Astrocyte of the spinal cord (primary cell): ENCODE data around the gene SUSD2.
"Not testable (repeated sequence)": the region's sequence is repeated elsewhere in the genome, so short reads cannot be mapped to it uniquely, and the experiment has no call there.

ENCODE experiments used
- DNase-seq: peaks from one replicate; pipeline ENCODE4 v3.0.0; 2011; ENCODE audit warnings: low read depth, low spot score
- H3K4me3 ChIP-seq: 2 replicates; pipeline ENCODE4 v1.5.1; 2011; ENCODE audit warnings: low read depth, mild to moderate bottlenecking, low read length, moderate library complexity
- in situ Hi-C: cut with HindIII; loops from 2 replicates; pipeline ENCODE4 v1.10.0; 2017; ENCODE audit warnings: low sequenced_read_pairs
- TF ChIP-seq, protein P1 (sequence below): IDR thresholded peaks from 2 replicates; pipeline ENCODE4 v1.5.1; 2012; ENCODE audit warnings: low read depth, mild to moderate bottlenecking, low read length, inconsistent platforms

SUSD2 gene

DNA sequence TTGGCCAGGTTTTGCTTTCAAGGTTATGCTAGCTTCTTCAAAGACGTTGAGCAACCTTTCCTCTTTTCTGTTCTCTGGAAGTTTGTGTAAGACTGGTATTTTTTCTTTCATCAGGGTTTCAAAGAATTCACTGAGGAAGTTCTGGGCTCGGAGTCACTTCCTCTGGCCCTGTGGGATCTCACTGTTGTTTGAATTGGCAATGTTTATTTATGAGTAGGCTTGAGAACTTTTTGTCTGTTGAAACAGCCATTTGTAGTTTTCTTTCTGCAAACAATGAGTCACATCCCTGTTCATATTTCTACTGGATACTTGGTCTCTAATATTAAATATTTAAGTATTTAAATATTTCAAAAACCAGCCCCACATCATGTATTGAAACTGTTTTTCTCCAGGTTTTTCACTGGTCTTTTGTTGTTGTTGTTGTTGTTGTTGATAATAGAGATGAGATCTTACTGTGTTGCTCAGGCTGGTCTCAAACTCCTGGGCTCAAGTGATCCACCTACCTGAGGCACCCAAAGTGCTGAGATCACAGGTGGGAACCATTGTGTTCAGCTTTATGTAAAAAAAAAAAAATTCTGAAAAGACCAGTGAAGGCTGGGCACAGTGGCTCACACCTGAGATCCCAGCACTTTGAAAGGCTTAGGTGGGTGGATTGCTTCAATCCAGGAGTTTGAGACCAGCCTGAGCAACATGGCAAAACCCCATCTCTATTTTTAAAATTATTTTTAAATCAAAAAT is 26.9 kb downstream of the SUSD2 start:
- peak; percentile 98 for DNase-seq
- no peak overlapping the region for H3K4me3 ChIP-seq
- TF ChIP-seq, protein P1, sequence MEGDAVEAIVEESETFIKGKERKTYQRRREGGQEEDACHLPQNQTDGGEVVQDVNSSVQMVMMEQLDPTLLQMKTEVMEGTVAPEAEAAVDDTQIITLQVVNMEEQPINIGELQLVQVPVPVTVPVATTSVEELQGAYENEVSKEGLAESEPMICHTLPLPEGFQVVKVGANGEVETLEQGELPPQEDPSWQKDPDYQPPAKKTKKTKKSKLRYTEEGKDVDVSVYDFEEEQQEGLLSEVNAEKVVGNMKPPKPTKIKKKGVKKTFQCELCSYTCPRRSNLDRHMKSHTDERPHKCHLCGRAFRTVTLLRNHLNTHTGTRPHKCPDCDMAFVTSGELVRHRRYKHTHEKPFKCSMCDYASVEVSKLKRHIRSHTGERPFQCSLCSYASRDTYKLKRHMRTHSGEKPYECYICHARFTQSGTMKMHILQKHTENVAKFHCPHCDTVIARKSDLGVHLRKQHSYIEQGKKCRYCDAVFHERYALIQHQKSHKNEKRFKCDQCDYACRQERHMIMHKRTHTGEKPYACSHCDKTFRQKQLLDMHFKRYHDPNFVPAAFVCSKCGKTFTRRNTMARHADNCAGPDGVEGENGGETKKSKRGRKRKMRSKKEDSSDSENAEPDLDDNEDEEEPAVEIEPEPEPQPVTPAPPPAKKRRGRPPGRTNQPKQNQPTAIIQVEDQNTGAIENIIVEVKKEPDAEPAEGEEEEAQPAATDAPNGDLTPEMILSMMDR, result no peak
- in situ Hi-C loops, result no loop called here

- no peak overlapping the region for H3K4me3 ChIP-seq
- in situ Hi-C loops, result no loop called here
- TF ChIP-seq, protein P1, result no peak
- DNase-seq, result no peak
Measured at GRCh38 chr22:24209016-24209415, 27.7 kb downstream of the SUSD2 start.

- peak; percentile 36 for DNase-seq
- TF ChIP-seq, protein P1, result no peak
- in situ Hi-C loops, result no loop called here
- no peak overlapping the region for H3K4me3 ChIP-seq
Measured at GRCh38 chr22:24209687-24210086, 28.4 kb downstream of the SUSD2 start.

DNA sequence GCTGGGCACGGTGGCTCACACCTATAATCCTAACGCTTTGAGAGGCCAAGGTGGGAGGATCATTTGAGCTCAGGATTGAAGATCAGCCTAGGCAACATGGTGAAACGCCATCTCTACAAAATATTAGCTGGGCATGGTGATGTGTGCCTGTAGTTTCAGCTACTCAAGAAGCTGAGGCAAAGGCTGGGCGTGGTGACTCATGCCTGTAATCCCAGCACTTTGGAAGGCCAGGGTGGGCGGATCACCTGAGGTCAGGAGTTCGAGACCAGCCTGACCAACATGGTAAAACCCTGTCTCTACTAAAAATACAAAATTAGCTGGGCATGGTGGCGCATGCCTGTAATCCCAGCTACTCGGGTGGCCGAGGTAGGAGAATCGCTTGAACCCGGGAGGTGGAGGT is 29.1 kb downstream of the SUSD2 start:
- H3K4me3 ChIP-seq, in situ Hi-C loops, DNase-seq: not testable (repeated sequence)

GRCh38 chr22:24211716-24212115 is 30.4 kb downstream of the SUSD2 start:
- DNase-seq, in situ Hi-C loops, H3K4me3 ChIP-seq: not testable (repeated sequence)

GRCh38 chr22:24213111-24213510 is 31.8 kb downstream of the SUSD2 start:
- in situ Hi-C loops, H3K4me3 ChIP-seq, DNase-seq: not testable (repeated sequence)

- no peak overlapping the region for H3K4me3 ChIP-seq
- in situ Hi-C loops, result no loop called here
- TF ChIP-seq, protein P1, result no peak
- no peak for DNase-seq
Measured at GRCh38 chr22:24214467-24215285, 33.4 kb downstream of the SUSD2 start.

DNA sequence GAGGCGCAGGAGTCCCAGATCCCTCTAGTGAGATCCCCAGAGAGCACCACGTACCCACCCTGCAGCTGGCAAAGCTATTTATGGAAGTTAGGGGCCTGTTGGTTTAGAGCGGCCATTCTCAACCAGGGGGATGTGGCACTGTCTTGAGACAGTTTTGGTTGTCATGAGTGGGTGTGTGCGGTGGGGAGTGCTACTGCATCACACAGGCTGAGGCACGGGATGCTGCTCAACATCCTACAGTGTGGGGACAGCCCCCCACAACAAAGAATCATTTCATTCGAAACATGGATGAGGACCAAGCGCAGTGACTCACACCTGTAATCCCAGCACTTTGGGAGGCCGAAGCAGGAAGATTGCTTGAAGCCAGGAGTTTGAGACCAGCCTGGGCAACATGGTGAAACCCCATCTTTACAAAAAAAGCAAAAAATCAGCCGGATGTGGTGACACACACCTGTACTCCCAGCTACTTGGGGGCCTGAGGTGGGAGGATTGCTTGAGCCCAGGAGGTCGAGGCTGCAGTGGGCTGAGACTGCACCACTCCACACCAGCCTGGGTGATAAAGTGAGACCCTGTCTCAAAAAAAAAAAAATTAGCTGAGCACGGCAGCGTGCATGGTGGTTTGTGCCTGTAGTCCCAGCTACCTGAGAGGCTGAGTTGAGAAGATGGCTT is 35.4 kb downstream of the SUSD2 start:
- in situ Hi-C loops, result no loop called here
- no peak for DNase-seq
- no peak overlapping the region for H3K4me3 ChIP-seq
- TF ChIP-seq, protein P1, result no peak
